HK-2 (cell line): ENCODE data around the gene PLK5.

Source experiments
- DNase-seq: peaks from one replicate; pipeline ENCODE4 v3.0.0-alpha.2; 2018; ENCODE audit not compliant: unreplicated experiment

The PLK5 gene

DNA sequence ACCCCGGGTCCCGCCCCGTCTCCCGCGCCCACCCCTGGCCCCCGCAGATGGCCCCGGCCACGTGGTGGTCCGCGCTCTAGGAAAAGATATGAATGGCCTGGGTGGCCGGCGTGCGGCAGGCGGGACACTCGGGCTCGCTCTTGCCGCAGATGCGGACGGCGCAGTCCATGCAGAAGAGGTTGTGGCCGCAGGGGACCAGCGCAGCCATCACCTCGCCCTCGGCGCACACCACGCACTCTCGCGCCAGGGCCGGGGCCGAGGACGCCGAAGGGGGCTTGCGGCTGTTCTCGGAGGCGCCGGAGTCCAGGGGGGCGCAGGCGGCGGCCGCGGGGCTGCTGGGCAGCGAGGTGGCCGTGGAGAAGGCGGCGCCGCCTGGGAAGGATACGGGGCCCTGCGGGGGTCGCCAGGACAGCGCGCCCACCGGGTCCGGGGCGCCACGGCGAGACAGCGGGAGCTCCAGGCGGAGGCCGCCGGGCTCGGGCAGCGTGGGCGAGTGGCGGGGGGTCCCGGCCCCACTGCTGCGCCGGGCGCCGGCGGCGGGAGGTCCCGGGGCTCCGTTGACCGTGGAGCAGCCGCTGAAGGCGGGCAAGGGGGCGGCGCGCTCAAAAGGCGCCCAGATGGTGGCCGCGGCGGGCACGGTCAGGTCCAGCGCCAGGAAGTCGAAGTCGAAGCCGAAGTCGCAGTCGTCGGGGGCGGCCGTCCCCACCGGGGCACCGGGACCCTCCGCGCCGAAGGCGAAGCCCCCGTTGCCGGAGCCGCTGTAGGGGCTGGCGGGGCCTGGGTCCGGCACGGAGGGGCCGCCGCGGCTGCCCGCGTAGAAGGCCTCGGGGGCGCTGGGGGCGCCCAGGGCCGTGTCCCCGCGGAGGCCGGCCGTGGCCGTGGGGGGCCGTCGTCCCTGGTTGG lies 31.9 kb downstream of the PLK5 start:
- DNase-seq = no peak

DNA sequence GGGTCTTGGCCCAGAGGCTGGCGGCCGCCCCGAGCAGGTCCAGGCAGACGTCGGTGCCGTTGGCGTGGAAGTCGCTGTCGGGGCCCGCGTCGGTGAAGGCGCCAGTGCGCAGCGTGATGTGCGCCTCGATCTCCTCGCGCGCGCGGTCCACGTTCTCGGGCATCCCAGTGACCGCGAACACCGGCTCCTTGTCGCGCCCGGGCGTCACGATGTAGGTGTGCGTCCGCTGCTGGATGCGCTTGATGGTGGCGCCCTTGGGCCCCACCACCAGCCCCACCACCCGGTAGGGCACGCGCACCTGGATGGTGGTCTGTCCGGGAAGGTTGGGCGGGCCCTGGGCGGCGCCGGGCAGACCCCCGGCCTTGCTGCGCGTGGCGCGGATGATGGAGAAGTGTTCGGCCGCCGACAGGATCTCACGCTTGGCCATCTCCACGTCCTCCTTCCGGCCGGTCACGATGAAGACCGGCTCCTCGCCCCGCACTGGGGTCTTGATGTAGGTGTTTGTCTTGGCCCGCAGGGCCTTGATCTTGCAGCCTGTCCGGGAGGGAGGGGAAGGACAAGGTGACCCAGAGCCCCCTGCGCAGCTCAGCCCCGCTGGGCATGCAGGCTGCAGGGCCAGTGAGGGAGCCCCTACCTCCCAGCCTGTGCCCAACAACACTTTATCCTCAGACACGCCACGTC lies 32.7 kb downstream of the PLK5 start:
- DNase-seq = no peak

GRCh38 chr19:1558552-1558951 lies 34.7 kb downstream of the PLK5 start:
- no peak for DNase-seq

- DNase-seq = no peak
These were observed 36.5 kb downstream of the PLK5 start for GRCh38 chr19:1560286-1560882.

DNA sequence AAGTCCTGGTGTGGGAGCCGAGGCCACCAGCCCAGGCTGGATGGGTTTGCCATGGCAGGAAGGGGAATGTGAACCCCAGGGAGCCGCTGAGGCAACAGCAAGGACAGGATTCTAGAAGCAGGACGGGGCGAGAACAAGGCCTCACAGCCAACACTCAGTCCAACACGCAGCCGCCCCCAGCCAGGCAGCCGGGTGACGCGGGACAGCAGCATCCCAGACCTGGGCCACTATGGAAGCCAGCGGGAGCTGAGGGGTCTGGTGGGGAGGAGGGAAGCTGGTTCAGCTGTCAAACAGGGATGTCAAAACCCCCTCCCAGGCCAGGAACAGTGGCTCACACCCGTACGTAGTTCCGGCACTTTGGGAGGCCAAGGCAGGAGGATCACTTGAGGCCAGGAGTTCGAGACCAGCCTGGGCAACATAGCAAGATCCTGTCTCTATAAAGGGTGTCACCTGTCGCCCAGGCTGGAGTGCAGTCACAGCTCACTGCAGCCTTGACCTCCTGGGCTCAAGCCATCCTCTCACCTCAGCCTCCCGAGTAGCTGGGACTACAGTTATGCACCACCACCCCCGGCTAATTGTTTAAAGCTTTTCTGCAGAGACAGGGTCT lies 37.5 kb downstream of the PLK5 start:
- DNase-seq = no peak

- no peak for DNase-seq
These were observed 39.4 kb downstream of the PLK5 start for GRCh38 chr19:1563251-1563650.

DNA sequence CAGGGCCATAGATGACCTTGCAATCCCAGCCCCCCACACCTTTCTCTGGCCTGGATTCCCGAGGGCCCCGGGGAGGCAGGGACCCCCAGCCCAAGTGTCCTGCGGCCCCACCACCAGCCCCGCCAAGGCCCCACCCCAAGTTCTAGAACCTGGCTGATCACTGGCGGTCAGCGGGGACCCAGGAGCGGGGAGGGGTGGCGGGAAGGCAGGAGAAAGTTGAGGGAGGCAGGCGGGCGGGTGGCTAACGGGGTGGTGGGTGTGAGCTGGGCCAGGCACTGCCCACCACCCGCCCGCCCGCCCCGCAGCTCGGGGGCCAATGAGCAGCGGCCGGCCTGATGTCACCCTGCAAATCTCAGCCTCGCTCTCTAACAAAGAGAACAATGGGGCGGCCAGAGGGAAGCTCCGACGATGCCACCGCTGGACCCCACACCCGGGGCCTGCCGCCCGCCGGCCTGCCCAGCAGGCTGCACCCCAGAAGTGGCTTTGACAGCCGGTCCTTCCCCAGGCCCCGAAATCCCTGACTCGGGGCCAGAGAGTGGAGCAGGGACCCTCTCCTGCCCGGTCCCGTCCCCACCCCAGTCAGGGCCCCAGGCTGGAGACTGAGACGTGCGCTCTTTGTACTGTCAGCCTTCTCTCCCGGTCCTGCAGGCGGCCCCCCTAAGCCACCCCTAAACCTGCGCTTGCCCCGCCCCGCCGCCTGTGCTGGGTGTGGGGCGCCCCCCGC lies 42.7 kb downstream of the PLK5 start:
- peak; percentile 83 for DNase-seq

- peak; percentile 38 for DNase-seq
These were observed 43.4 kb downstream of the PLK5 start for GRCh38 chr19:1567116-1567847.

DNA sequence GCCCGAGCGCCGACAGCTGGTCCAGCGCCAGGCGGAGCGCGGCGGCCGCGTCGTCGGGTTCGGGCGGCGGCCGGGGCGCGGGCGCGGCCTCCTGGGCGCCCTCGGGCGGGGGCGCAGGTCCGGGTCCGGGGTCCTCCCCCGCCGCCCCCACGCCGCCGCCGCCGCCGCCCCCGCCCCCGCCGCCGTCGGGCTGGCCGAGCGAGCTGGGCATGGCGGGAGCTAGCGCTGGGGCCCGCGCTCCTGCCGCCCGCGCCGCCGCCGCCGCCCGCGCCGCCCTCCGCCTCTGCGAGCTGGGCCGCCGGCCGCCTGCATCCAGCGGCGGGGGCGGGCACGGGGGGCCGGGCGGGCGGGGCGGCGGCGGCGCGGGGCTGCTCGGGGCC lies 44.0 kb downstream of the PLK5 start:
- no peak for DNase-seq

GRCh38 chr19:1568320-1569019 lies 44.6 kb downstream of the PLK5 start, which contains the start of gene MEX3D:
TSS of gene MEX3D (minus strand) at chr19:1568325. CDS start at chr19:1568058, 267 bp downstream.
- DNase-seq = peak; percentile 64

DNA sequence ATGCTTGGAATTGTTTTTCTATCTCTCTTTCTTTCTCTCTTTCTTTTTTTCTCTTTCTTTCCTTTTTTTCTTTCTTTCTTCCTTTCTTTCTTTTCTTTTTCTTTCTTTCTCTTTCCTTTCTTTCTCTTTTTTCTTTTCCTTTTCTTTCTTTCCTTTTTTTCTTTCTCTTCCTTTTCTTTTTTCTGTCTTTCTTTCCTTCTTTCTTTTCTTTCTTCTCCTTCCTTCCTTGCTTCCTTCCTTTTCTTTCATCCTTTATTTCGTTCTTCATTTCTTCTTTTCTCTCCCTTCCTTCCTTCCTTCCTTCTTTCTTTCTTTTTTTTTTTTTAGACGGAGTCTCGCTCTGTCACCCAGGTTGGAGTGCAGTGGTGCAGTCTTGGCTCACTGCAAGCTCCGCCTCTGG lies 46.1 kb downstream of the PLK5 start:
- no peak for DNase-seq

GRCh38 chr19:1570836-1571235 lies 47.0 kb downstream of the PLK5 start:
- no peak for DNase-seq

- no peak for DNase-seq
These were observed 47.5 kb downstream of the PLK5 start for GRCh38 chr19:1571358-1571757.

DNA sequence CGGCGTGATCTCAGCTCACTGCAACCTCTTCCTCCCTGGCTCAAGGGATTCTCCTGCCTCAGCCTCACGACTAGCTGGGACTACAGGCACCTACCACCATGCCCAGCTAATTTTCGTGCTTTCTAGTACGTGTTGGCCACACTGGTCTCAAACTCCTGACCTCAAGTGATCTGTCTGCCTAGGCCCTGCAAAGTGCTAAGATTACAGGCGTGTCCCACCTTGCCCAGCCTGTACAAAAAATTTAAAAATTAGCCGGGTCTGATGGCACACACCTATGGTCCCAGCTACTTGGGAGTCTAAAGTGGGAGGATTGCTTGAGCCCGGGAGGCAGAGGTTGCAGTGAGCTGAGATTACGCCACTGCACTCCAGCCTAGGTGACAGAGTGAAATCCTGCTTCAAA lies 48.9 kb downstream of the PLK5 start:
- DNase-seq = no peak

DNA sequence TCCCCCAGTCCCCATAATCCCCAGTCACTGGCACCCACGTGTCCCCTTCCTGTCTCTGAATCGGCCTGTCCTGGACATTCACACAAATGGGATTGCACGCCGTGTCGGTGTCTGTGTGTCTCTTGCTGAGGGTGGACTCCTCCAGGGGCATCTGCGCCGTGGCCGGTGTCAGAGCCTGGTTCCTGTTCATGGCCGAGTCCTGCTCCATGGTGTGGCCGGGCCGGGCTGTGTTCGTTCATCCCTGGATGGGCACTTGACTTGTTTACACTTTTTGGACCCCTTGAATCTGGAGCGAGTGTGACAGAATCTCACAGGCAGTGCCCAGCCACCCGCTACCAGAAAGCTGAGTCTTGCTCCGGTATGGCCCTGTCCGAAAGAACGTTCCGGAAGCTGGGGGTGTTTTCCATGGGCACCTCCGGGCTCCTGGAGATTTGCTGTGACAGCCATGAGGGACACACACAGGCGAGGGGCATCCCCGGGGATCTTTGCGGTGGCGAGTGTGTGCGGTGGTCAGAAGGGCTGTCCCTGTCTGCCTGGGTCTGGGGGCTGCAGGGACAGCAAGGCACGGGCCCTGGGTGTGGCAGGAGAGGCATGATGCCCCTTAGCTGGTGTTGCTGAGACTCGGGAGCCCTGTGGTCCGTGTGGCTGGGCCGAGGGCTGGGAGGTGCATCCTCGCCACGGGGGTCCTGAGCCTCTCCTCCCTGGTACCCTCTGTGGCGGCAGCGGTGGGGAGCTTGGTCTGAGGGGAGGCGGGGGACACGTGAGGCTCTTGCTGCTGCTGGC lies 50.7 kb downstream of the PLK5 start:
- no peak for DNase-seq

DNA sequence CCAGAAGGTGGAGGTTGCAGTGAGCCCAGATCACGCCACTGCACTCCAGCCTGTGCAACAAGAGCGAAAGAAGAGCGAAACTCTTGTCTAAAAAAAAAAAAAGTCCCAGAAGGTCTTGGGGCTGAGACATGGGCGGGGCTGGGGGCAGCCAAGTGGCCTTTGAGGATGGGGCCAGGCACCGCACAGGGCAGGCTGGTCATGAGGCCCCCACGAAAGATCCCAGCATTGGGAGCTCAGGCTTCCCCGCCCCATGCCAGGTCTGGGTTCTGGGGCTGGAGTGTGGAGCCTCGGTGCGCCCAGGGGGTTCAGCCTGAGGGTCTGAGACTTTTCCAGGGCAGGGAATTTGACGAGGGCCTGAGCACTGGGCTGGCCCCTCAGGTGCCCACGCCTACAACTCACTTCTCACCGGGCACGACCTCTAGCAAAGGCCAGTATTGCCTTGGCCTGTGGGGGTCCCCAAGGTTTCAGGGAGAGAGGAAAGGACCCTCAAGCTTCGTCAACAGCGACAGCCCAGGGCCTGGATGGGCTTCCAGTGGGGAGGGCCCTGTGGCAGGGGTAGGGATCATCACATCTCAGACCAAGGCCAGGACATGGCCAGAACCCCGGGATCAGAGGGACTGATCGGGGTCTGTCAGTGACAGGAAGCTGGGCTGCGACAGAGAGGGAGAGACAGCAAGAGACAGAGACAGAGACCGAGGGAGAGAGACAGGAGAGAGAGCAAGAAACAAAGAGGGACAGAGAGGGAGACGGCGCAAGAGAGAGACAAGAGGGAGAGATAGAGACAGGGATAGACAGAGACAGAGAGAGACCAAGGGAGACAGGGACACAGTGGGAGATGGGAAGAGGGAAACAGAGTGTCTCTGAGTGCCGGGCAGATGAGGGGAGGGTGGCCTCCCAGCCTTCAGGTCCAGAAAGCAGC lies 51.7 kb downstream of the PLK5 start:
- no peak for DNase-seq

- no peak for DNase-seq
These were observed 52.6 kb downstream of the PLK5 start for GRCh38 chr19:1576242-1577089.
